ENCODE data around the gene KBTBD12. TPM values are rescaled to one million over a fixed set of nuclear protein-coding genes. Genes with fewer than 3 reads are reported as not detected.

The KBTBD12 gene
- total RNA-seq, 1 experiment from 2014 or later = not detected

GRCh38 chr3:127923611-127924010 is 8.6 kb downstream of the KBTBD12 start:
- H3K36me3 ChIP-seq (ENCODE audit: insufficient read depth, low read length) = no peaks in the 10 kb centered on the region
- no peaks in the 10 kb centered on the region for H3K4me1 ChIP-seq (ENCODE audit: low read length)
- H3K4me2 ChIP-seq (ENCODE audit: low read depth, low read length, poor library complexity, severe bottlenecking) = no peak overlapping the region
- no peak overlapping the region for H3K9ac ChIP-seq (ENCODE audit: low read length)
- no peak overlapping the region for H3K4me3 ChIP-seq (ENCODE audit: low read length)
- no peaks in the 10 kb centered on the region for H3K79me2 ChIP-seq (ENCODE audit: low read length)
- no peaks in the 10 kb centered on the region for H4K20me1 ChIP-seq (ENCODE audit: insufficient read depth, low read depth, low read length)
- H3K27me3 ChIP-seq (ENCODE audit: low read length) = no peaks in the 10 kb centered on the region
- no peak overlapping the region for H2AFZ ChIP-seq (ENCODE audit: low read length)
- no peaks in the 10 kb centered on the region for H3K9me3 ChIP-seq (ENCODE audit: low read length)
- no peak overlapping the region for H3K27ac ChIP-seq (ENCODE audit: low read length)
- H3K9me2 ChIP-seq (replicated peaks; ENCODE audit: insufficient read depth, low read length) = no peaks in the 10 kb centered on the region
- DNase-seq = no peak

- Histone ChIP-seq H3K4me2 (ENCODE audit: low read depth, low read length, poor library complexity, severe bottlenecking) (no peak overlapping the region), H3K79me2 (ENCODE audit: low read length) (no peaks in the 10 kb centered on the region), H3K9me2 (replicated peaks; ENCODE audit: insufficient read depth, low read length) (no peaks in the 10 kb centered on the region), H3K9me3 (ENCODE audit: low read length) (no peaks in the 10 kb centered on the region), H2AFZ (ENCODE audit: low read length) (no peak overlapping the region), H3K36me3 (ENCODE audit: insufficient read depth, low read length) (no peaks in the 10 kb centered on the region), H3K4me1 (ENCODE audit: low read length) (no peaks in the 10 kb centered on the region), H3K27me3 (ENCODE audit: low read length) (no peaks in the 10 kb centered on the region), H3K9ac (ENCODE audit: low read length) (no peak overlapping the region), H3K4me3 (ENCODE audit: low read length) (no peak overlapping the region), H3K27ac (ENCODE audit: low read length) (no peak overlapping the region), H4K20me1 (ENCODE audit: insufficient read depth, low read depth, low read length) (no peaks in the 10 kb centered on the region)
- no peak for DNase-seq
Measured at GRCh38 chr3:127925384-127925783, 10.4 kb downstream of the KBTBD12 start.

- no peak overlapping the region for H3K9ac ChIP-seq (ENCODE audit: low read length)
- no peaks in the 10 kb centered on the region for H3K36me3 ChIP-seq (ENCODE audit: insufficient read depth, low read length)
- H3K27me3 ChIP-seq (ENCODE audit: low read length) = no peaks in the 10 kb centered on the region
- no peaks in the 10 kb centered on the region for H3K4me1 ChIP-seq (ENCODE audit: low read length)
- no peaks in the 10 kb centered on the region for H3K79me2 ChIP-seq (ENCODE audit: low read length)
- no peak overlapping the region for H2AFZ ChIP-seq (ENCODE audit: low read length)
- H3K4me3 ChIP-seq (ENCODE audit: low read length) = no peak overlapping the region
- no peaks in the 10 kb centered on the region for H3K9me2 ChIP-seq (replicated peaks; ENCODE audit: insufficient read depth, low read length)
- H3K9me3 ChIP-seq (ENCODE audit: low read length) = no peaks in the 10 kb centered on the region
- no peak overlapping the region for H3K27ac ChIP-seq (ENCODE audit: low read length)
- H4K20me1 ChIP-seq (ENCODE audit: insufficient read depth, low read depth, low read length) = no peaks in the 10 kb centered on the region
- H3K4me2 ChIP-seq (ENCODE audit: low read depth, low read length, poor library complexity, severe bottlenecking) = no peak overlapping the region
- no peak for DNase-seq
Measured at GRCh38 chr3:127927829-127928604, 13.0 kb downstream of the KBTBD12 start.

- H3K79me2 ChIP-seq (ENCODE audit: low read length) = no peaks in the 10 kb centered on the region
- H3K27me3 ChIP-seq (ENCODE audit: low read length) = no peaks in the 10 kb centered on the region
- H3K9me3 ChIP-seq (ENCODE audit: low read length) = no peaks in the 10 kb centered on the region
- H3K4me1 ChIP-seq (ENCODE audit: low read length) = no peaks in the 10 kb centered on the region
- H3K9me2 ChIP-seq (replicated peaks; ENCODE audit: insufficient read depth, low read length) = no peaks in the 10 kb centered on the region
- H3K4me2 ChIP-seq (ENCODE audit: low read depth, low read length, poor library complexity, severe bottlenecking) = no peak overlapping the region
- H3K9ac ChIP-seq (ENCODE audit: low read length) = no peak overlapping the region
- H3K27ac ChIP-seq (ENCODE audit: low read length) = no peak overlapping the region
- H4K20me1 ChIP-seq (ENCODE audit: insufficient read depth, low read depth, low read length) = no peaks in the 10 kb centered on the region
- no peak for DNase-seq
- no peaks in the 10 kb centered on the region for H3K36me3 ChIP-seq (ENCODE audit: insufficient read depth, low read length)
- H3K4me3 ChIP-seq (ENCODE audit: low read length) = no peak overlapping the region
- H2AFZ ChIP-seq (ENCODE audit: low read length) = no peak overlapping the region
Measured at GRCh38 chr3:127929818-127930413, 14.9 kb downstream of the KBTBD12 start.

- Histone ChIP-seq H3K4me1 (ENCODE audit: low read length) (no peaks in the 10 kb centered on the region), H3K36me3 (ENCODE audit: insufficient read depth, low read length) (no peaks in the 10 kb centered on the region), H3K79me2 (ENCODE audit: low read length) (no peaks in the 10 kb centered on the region), H3K9ac (ENCODE audit: low read length) (no peak overlapping the region), H4K20me1 (ENCODE audit: insufficient read depth, low read depth, low read length) (no peaks in the 10 kb centered on the region), H3K27me3 (ENCODE audit: low read length) (no peaks in the 10 kb centered on the region), H3K27ac (ENCODE audit: low read length) (no peak overlapping the region), H3K4me2 (ENCODE audit: low read depth, low read length, poor library complexity, severe bottlenecking) (no peak overlapping the region), H3K9me3 (ENCODE audit: low read length) (no peaks in the 10 kb centered on the region), H3K4me3 (ENCODE audit: low read length) (no peak overlapping the region), H2AFZ (ENCODE audit: low read length) (no peak overlapping the region), H3K9me2 (replicated peaks; ENCODE audit: insufficient read depth, low read length) (no peaks in the 10 kb centered on the region)
- no peak for DNase-seq
Measured at GRCh38 chr3:127933396-127933795, 18.4 kb downstream of the KBTBD12 start.

- H3K9ac ChIP-seq (ENCODE audit: low read length) = no peak overlapping the region
- DNase-seq = no peak
- H3K27ac ChIP-seq (ENCODE audit: low read length) = no peak overlapping the region
- no peaks in the 10 kb centered on the region for H3K9me2 ChIP-seq (replicated peaks; ENCODE audit: insufficient read depth, low read length)
- H2AFZ ChIP-seq (ENCODE audit: low read length) = no peak overlapping the region
- no peaks in the 10 kb centered on the region for H4K20me1 ChIP-seq (ENCODE audit: insufficient read depth, low read depth, low read length)
- no peak overlapping the region for H3K4me3 ChIP-seq (ENCODE audit: low read length)
- no peaks in the 10 kb centered on the region for H3K4me1 ChIP-seq (ENCODE audit: low read length)
- H3K27me3 ChIP-seq (ENCODE audit: low read length) = no peaks in the 10 kb centered on the region
- H3K36me3 ChIP-seq (ENCODE audit: insufficient read depth, low read length) = no peaks in the 10 kb centered on the region
- H3K9me3 ChIP-seq (ENCODE audit: low read length) = no peaks in the 10 kb centered on the region
- no peak overlapping the region for H3K4me2 ChIP-seq (ENCODE audit: low read depth, low read length, poor library complexity, severe bottlenecking)
- no peaks in the 10 kb centered on the region for H3K79me2 ChIP-seq (ENCODE audit: low read length)
Measured at GRCh38 chr3:127938800-127939199, 23.8 kb downstream of the KBTBD12 start.

GRCh38 chr3:127940116-127940515 is 25.1 kb downstream of the KBTBD12 start:
- no peak overlapping the region for H2AFZ ChIP-seq (ENCODE audit: low read length)
- H3K9me2 ChIP-seq (replicated peaks; ENCODE audit: insufficient read depth, low read length) = no peaks in the 10 kb centered on the region
- no peaks in the 10 kb centered on the region for H3K27me3 ChIP-seq (ENCODE audit: low read length)
- no peaks in the 10 kb centered on the region for H3K36me3 ChIP-seq (ENCODE audit: insufficient read depth, low read length)
- DNase-seq = no peak
- H3K4me3 ChIP-seq (ENCODE audit: low read length) = no peak overlapping the region
- H4K20me1 ChIP-seq (ENCODE audit: insufficient read depth, low read depth, low read length) = no peaks in the 10 kb centered on the region
- H3K79me2 ChIP-seq (ENCODE audit: low read length) = no peaks in the 10 kb centered on the region
- H3K9me3 ChIP-seq (ENCODE audit: low read length) = no peaks in the 10 kb centered on the region
- H3K4me2 ChIP-seq (ENCODE audit: low read depth, low read length, poor library complexity, severe bottlenecking) = no peak overlapping the region
- no peaks in the 10 kb centered on the region for H3K4me1 ChIP-seq (ENCODE audit: low read length)
- H3K9ac ChIP-seq (ENCODE audit: low read length) = no peak overlapping the region
- H3K27ac ChIP-seq (ENCODE audit: low read length) = no peak overlapping the region

- H2AFZ ChIP-seq (ENCODE audit: low read length) = no peak overlapping the region
- no peaks in the 10 kb centered on the region for H4K20me1 ChIP-seq (ENCODE audit: insufficient read depth, low read depth, low read length)
- H3K9me3 ChIP-seq (ENCODE audit: low read length) = no peaks in the 10 kb centered on the region
- DNase-seq = no peak
- H3K4me2 ChIP-seq (ENCODE audit: low read depth, low read length, poor library complexity, severe bottlenecking) = no peak overlapping the region
- H3K9me2 ChIP-seq (replicated peaks; ENCODE audit: insufficient read depth, low read length) = no peaks in the 10 kb centered on the region
- no peaks in the 10 kb centered on the region for H3K4me1 ChIP-seq (ENCODE audit: low read length)
- H3K27ac ChIP-seq (ENCODE audit: low read length) = no peak overlapping the region
- H3K9ac ChIP-seq (ENCODE audit: low read length) = no peak overlapping the region
- no peaks in the 10 kb centered on the region for H3K36me3 ChIP-seq (ENCODE audit: insufficient read depth, low read length)
- no peak overlapping the region for H3K4me3 ChIP-seq (ENCODE audit: low read length)
- no peaks in the 10 kb centered on the region for H3K79me2 ChIP-seq (ENCODE audit: low read length)
- no peaks in the 10 kb centered on the region for H3K27me3 ChIP-seq (ENCODE audit: low read length)
Measured at GRCh38 chr3:127942613-127943012, 27.6 kb downstream of the KBTBD12 start.
